Measurements from ENCODE around the gene CEP83. TPM values are rescaled to one million over a fixed set of nuclear protein-coding genes. Genes with fewer than 3 reads are reported as not detected.

CEP83 gene
- total RNA-seq, 2 donors from 2014 or later: 23.3 to 26.3 TPM

DNA sequence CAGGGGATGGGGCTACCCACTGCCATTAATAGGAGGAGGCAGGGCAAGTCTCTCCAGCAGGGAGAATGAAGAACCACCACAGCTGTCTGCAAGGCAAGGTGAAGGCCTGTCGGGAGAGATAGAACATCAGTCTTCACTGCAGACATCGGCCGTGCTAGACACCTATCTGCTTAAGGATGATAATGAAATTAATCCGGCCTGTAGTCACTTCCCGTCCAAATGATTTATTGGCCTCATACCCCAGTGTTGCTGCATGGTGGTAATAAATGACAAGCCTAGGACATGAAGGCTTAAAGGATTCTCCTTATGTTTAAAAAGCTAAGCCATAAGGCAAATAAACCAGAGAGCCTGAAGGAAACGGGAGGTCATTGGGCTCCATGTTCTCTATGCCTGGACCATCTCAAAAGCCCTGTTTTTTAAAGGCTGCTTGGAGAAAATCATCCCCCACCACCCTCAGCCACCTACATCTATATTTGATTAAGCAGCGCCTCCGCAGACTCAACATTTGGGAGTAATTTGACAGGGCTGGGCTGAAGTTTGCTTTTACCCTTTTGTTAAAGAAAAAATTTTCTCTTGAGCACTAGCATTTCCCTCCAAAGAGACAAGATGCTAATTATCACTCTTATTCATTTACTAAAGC, 173.6 kb downstream of the CEP83 start:
- Mint-ChIP-seq H3K27me3 (ENCODE audit: low read depth) (no peaks in the 10 kb centered on the region), H3K4me1 (ENCODE audit: low read depth) (peaks cover 20% of the 10 kb centered on the region), H3K4me3 (no peak overlapping the region), H3K36me3 (ENCODE audit: insufficient read depth in 2 of 2) (peaks cover 2 to 4% of the 10 kb centered on the region in 2 donors), H3K27ac (no peak overlapping the region), H3K9me3 (no peaks in the 10 kb centered on the region)
- no peak for DNase-seq
- ATAC-seq (replicated peaks in 1 of 2): no peak

GRCh38 chr12:94284859-94285258, 174.8 kb downstream of the CEP83 start:
- DNase-seq: no peak
- Mint-ChIP-seq H3K4me3 (no peak overlapping the region), H3K27ac (no peak overlapping the region), H3K9me3 (no peaks in the 10 kb centered on the region), H3K4me1 (ENCODE audit: low read depth) (peaks cover 20% of the 10 kb centered on the region), H3K36me3 (ENCODE audit: insufficient read depth in 2 of 2) (peaks cover 2 to 4% of the 10 kb centered on the region in 2 donors), H3K27me3 (ENCODE audit: low read depth) (no peaks in the 10 kb centered on the region)
- no peak for ATAC-seq (replicated peaks in 1 of 2)

DNA sequence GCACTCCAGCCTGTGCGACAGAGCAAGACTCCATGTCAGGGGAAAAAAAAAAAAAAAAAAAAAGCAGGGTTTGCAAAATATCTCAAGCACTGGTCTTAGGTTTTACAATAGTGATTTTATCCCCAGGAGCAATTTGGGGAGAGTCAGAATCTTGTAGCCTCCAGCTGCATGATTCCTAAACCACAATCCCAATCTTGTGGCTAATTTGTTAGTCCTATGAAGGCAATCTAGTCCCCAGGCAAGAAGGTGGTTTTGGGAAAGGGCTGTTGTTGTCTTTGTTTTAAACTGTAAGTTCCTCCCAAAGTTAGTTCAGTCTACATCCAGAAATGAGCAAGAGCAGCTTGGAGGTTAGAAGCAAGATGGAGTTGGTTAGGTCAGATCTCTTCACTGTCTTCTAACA, 175.6 kb downstream of the CEP83 start:
- Mint-ChIP-seq H3K4me3 (no peak overlapping the region), H3K4me1 (ENCODE audit: low read depth) (peaks cover 20% of the 10 kb centered on the region), H3K9me3 (no peaks in the 10 kb centered on the region), H3K27ac (no peak overlapping the region), H3K36me3 (ENCODE audit: insufficient read depth in 2 of 2) (peaks cover 2 to 4% of the 10 kb centered on the region in 2 donors), H3K27me3 (ENCODE audit: low read depth) (no peaks in the 10 kb centered on the region)
- no peak for ATAC-seq (replicated peaks in 1 of 2)
- no peak for DNase-seq

- DNase-seq (peak in 1 of 2 donors; percentile 42), ATAC-seq (replicated peaks in 1 of 2) (peak; percentile 66 to 71)
- H3K27me3 Mint-ChIP-seq (ENCODE audit: low read depth): no peaks in the 10 kb centered on the region
- H3K4me1 Mint-ChIP-seq (ENCODE audit: low read depth): peaks cover 20% of the 10 kb centered on the region
- H3K27ac Mint-ChIP-seq: peak overlapping the region; percentile 43
- peaks cover 2 to 4% of the 10 kb centered on the region in 2 donors for H3K36me3 Mint-ChIP-seq (ENCODE audit: insufficient read depth in 2 of 2)
- H3K4me3 Mint-ChIP-seq: peak overlapping the region; percentile 51 to 53
- no peaks in the 10 kb centered on the region for H3K9me3 Mint-ChIP-seq
Observed at GRCh38 chr12:94282675-94283074, 177.0 kb downstream of the CEP83 start.

DNA sequence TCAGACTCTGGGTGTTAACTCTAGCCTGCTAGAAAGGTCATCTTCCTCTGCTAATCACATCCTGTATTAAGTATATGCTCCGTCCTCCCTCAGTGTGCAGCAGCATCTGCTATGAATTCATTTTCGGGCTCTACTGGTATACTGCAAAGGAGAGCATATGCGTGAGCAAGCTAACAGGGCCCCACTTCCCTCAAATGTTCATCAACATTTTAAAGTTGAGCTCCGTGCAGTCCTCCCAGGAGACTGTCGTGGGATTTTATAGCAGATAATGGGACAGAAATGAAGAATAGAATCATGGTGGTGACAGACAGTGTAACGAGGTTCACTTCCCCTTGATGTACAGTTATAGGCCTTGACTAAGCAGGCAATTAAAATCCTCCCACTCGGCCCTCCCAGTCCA, 179.6 kb downstream of the CEP83 start:
- DNase-seq: no peak
- no peak overlapping the region for H3K4me3 Mint-ChIP-seq
- H3K36me3 Mint-ChIP-seq (ENCODE audit: insufficient read depth in 2 of 2): peaks cover 0 to 4% of the 10 kb centered on the region in 2 donors
- H3K9me3 Mint-ChIP-seq: no peaks in the 10 kb centered on the region
- peaks cover 20% of the 10 kb centered on the region for H3K4me1 Mint-ChIP-seq (ENCODE audit: low read depth)
- H3K27ac Mint-ChIP-seq: no peak overlapping the region
- H3K27me3 Mint-ChIP-seq (ENCODE audit: low read depth): no peaks in the 10 kb centered on the region
- no peak for ATAC-seq (replicated peaks in 1 of 2)

GRCh38 chr12:94277426-94278000, 182.2 kb downstream of the CEP83 start:
- no peak overlapping the region for H3K4me3 Mint-ChIP-seq
- H3K9me3 Mint-ChIP-seq: no peaks in the 10 kb centered on the region
- no peak for DNase-seq
- no peaks in the 10 kb centered on the region for H3K27me3 Mint-ChIP-seq (ENCODE audit: low read depth)
- H3K27ac Mint-ChIP-seq: no peak overlapping the region
- ATAC-seq (replicated peaks in 1 of 2): no peak
- H3K4me1 Mint-ChIP-seq (ENCODE audit: low read depth): peaks cover 13% of the 10 kb centered on the region
- H3K36me3 Mint-ChIP-seq (ENCODE audit: insufficient read depth in 2 of 2): peaks cover 0 to 7% of the 10 kb centered on the region in 2 donors

- no peaks in the 10 kb centered on the region for H3K27me3 Mint-ChIP-seq (ENCODE audit: low read depth)
- DNase-seq: no peak
- H3K9me3 Mint-ChIP-seq: no peaks in the 10 kb centered on the region
- no peak for ATAC-seq (replicated peaks in 1 of 2)
- H3K4me3 Mint-ChIP-seq: no peak overlapping the region
- peaks cover 1 to 4% of the 10 kb centered on the region in 2 donors for H3K36me3 Mint-ChIP-seq (ENCODE audit: insufficient read depth in 2 of 2)
- H3K27ac Mint-ChIP-seq: no peak overlapping the region
- H3K4me1 Mint-ChIP-seq (ENCODE audit: low read depth): peaks cover 12% of the 10 kb centered on the region
Observed at GRCh38 chr12:94276725-94277124, 182.9 kb downstream of the CEP83 start.

DNA sequence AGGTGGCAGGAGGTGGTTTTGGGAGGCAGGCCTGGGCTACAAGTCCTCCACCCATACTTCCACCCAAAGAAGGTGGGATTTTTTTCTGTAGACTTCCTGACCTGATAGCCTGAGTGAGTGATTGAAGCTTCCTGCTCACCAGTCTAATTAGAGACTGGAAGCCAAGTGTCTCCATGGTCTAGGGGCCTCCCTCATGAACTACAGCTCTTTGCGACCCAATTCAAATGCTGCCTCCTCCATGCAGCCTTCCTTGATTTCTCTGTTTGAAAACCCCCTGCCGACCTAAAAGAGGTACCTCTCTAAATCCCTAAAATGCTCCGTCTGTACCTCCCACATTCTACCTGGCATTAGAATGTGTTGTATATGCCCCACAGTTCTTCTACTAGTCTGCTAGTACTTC, 186.4 kb downstream of the CEP83 start:
- no peak for ATAC-seq (replicated peaks in 1 of 2)
- Mint-ChIP-seq H3K9me3 (no peaks in the 10 kb centered on the region), H3K4me3 (no peak overlapping the region), H3K27me3 (ENCODE audit: low read depth) (no peaks in the 10 kb centered on the region), H3K27ac (no peak overlapping the region), H3K36me3 (ENCODE audit: insufficient read depth in 2 of 2) (peaks cover 1 to 3% of the 10 kb centered on the region in 2 donors), H3K4me1 (ENCODE audit: low read depth) (peaks cover 46% of the 10 kb centered on the region)
- DNase-seq: no peak

- Mint-ChIP-seq H3K36me3 (ENCODE audit: insufficient read depth in 2 of 2) (peaks cover 1 to 3% of the 10 kb centered on the region in 2 donors), H3K4me3 (no peak overlapping the region), H3K9me3 (no peaks in the 10 kb centered on the region), H3K4me1 (ENCODE audit: low read depth) (peaks cover 56% of the 10 kb centered on the region), H3K27ac (no peak overlapping the region), H3K27me3 (ENCODE audit: low read depth) (no peaks in the 10 kb centered on the region)
- ATAC-seq (replicated peaks in 1 of 2) (no peak), DNase-seq (no peak)
Observed at GRCh38 chr12:94272280-94272679, 187.4 kb downstream of the CEP83 start.

GRCh38 chr12:94271351-94271750, 188.3 kb downstream of the CEP83 start:
- H3K27me3 Mint-ChIP-seq (ENCODE audit: low read depth): no peaks in the 10 kb centered on the region
- no peaks in the 10 kb centered on the region for H3K9me3 Mint-ChIP-seq
- peak overlapping the region; percentile 7 to 21 for H3K4me3 Mint-ChIP-seq
- H3K36me3 Mint-ChIP-seq (ENCODE audit: insufficient read depth in 2 of 2): peaks cover 1 to 3% of the 10 kb centered on the region in 2 donors
- DNase-seq: no peak
- H3K27ac Mint-ChIP-seq: no peak overlapping the region
- ATAC-seq (replicated peaks in 1 of 2): no peak
- H3K4me1 Mint-ChIP-seq (ENCODE audit: low read depth): peaks cover 63% of the 10 kb centered on the region

DNA sequence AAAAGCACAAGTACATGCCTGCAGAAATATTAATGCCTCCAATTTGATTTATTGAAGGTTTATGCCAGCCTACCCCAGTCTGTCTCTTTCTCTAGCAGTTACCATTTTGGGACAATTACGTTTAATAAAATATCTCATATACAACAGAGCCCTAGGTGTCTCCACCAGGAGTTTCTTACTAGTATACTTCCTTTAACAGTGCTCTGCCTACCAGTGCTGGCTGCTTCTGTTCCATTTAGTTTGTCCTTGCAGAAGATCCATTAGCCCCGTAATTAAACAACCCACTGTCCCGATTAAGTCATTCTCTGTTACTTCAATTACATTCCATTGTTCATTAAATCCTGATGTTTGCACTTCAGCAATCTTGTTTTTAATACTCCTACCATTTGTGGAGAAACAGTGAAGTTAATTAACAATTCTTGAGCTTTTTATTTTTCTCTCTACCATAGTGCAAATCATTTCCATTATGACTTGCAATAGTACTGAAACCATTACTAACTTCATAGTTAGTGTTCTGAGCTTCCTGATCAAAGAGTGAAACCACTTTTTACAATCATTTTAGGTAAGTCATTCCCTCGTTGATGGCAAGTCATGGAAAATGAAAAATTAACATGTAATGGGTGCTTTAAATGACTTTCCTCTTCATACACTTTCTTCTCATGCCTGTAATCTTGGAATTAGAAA, 190.2 kb downstream of the CEP83 start:
- H3K27ac Mint-ChIP-seq: peak overlapping the region; percentile 92
- peaks cover 71% of the 10 kb centered on the region for H3K4me1 Mint-ChIP-seq (ENCODE audit: low read depth)
- ATAC-seq (replicated peaks in 1 of 2): peak; percentile 84 to 86
- peaks cover 1 to 5% of the 10 kb centered on the region in 2 donors for H3K36me3 Mint-ChIP-seq (ENCODE audit: insufficient read depth in 2 of 2)
- H3K4me3 Mint-ChIP-seq: peak overlapping the region; percentile 67 to 97
- no peak for DNase-seq
- no peaks in the 10 kb centered on the region for H3K27me3 Mint-ChIP-seq (ENCODE audit: low read depth)
- H3K9me3 Mint-ChIP-seq: no peaks in the 10 kb centered on the region

DNA sequence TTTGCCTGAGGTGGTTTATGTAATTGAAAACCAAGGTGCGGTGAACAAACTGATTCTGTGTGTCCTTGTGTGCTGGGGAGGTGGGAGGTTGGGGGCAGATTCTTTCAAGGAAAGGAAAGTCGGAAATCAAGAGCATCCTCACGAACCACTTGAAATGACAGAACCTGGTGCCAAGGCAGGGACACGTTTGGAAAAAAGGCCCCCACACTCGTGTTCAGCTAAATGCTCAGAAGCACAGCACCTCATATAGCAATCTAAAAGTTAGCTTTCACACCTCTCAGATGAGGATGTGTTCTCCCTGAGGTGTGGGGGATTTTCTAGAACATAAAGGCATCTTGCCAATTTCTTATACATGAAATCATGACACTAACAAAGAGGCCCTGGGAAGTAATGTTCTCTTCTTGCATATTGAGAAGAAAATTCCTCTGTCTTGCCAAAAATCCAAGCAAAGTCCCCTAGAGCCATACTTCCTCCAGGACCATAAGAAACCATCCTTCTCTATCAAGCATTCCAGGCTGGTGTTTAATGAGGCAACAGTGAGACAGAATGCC, 191.7 kb downstream of the CEP83 start:
- DNase-seq (no peak), ATAC-seq (replicated peaks in 1 of 2) (no peak)
- H3K4me1 Mint-ChIP-seq (ENCODE audit: low read depth): peaks cover 81% of the 10 kb centered on the region
- H3K36me3 Mint-ChIP-seq (ENCODE audit: insufficient read depth in 2 of 2): peaks cover 1 to 2% of the 10 kb centered on the region in 2 donors
- H3K27ac Mint-ChIP-seq: no peak overlapping the region
- peak overlapping the region; percentile 37 to 52 for H3K4me3 Mint-ChIP-seq
- H3K27me3 Mint-ChIP-seq (ENCODE audit: low read depth): no peaks in the 10 kb centered on the region
- no peaks in the 10 kb centered on the region for H3K9me3 Mint-ChIP-seq

DNA sequence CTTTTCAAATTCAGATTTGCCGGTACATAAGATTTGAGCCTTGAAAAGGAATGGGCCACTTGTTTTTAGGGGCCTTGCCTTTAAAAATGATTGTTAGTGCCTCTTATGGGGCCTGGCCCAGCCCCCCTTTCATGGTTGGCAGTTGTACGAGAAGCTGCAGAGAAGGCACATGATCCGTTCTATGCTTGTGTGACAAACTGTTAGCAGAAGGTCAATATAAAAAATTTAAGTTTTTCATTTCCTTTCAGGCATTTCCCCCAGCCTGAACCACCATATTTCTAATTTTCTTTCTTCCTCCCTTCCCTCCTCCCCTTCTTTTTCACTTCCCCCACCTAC, 192.2 kb downstream of the CEP83 start:
- no peak overlapping the region for H3K27ac Mint-ChIP-seq
- no peaks in the 10 kb centered on the region for H3K9me3 Mint-ChIP-seq
- no peak for ATAC-seq (replicated peaks in 1 of 2)
- H3K4me3 Mint-ChIP-seq: peak overlapping the region in 1 of 2 donors; percentile 15
- peaks cover 86% of the 10 kb centered on the region for H3K4me1 Mint-ChIP-seq (ENCODE audit: low read depth)
- DNase-seq: no peak
- peaks cover 1 to 2% of the 10 kb centered on the region in 2 donors for H3K36me3 Mint-ChIP-seq (ENCODE audit: insufficient read depth in 2 of 2)
- H3K27me3 Mint-ChIP-seq (ENCODE audit: low read depth): no peaks in the 10 kb centered on the region
